ENCODE measurements around the gene C3orf18. TPM values are rescaled to one million over a fixed set of nuclear protein-coding genes. Genes with fewer than 3 reads are reported as not detected.

C3orf18 gene
- total and polyA plus RNA-seq, 12 donors = 6.6 to 44.3 (median 14.7) TPM

DNA sequence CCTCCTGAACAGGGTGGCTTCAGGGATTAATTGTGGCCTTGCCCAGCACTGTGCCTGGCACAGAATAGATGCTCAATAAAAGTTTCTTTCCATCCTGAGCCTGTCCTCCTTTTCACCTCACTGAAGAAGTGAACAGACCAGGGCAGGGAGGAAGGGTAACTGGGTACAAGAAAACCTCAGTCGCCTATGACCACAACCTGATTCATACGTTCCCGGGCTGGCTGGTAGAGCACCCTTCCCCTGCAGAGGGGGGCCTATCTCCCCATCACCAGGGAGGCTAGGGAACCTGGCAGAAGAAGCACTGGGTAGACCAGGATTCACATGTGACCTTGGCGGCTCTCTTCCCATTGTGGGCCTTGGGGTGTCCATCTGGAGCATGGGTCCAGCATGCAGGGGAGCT is 36.3 kb downstream of the C3orf18 start:
- intact Hi-C loops (cut with DNase I) = no loop called here
- Histone ChIP-seq H3K27ac (no peak overlapping the region), H3K4me1 (replicated peaks in 1 of 2) (no peaks in the 10 kb centered on the region), H3K9me3 (replicated peaks in 1 of 3) (no peaks in the 10 kb centered on the region), H3K36me3 (replicated peaks in 1 of 2) (no peaks in the 10 kb centered on the region), H3K4me3 (no peak overlapping the region), H3K27me3 (no peaks in the 10 kb centered on the region)
- no peak for DNase-seq
- 89 to 90% (median 90%) methylated on average over 3 to 4 of the region's 4 CpGs for WGBS, 4 donors
- TF ChIP-seq, protein P1, sequence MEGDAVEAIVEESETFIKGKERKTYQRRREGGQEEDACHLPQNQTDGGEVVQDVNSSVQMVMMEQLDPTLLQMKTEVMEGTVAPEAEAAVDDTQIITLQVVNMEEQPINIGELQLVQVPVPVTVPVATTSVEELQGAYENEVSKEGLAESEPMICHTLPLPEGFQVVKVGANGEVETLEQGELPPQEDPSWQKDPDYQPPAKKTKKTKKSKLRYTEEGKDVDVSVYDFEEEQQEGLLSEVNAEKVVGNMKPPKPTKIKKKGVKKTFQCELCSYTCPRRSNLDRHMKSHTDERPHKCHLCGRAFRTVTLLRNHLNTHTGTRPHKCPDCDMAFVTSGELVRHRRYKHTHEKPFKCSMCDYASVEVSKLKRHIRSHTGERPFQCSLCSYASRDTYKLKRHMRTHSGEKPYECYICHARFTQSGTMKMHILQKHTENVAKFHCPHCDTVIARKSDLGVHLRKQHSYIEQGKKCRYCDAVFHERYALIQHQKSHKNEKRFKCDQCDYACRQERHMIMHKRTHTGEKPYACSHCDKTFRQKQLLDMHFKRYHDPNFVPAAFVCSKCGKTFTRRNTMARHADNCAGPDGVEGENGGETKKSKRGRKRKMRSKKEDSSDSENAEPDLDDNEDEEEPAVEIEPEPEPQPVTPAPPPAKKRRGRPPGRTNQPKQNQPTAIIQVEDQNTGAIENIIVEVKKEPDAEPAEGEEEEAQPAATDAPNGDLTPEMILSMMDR (IDR thresholded peaks at IDR 0.05) = no peak
- TF ChIP-seq POLR2A (IDR thresholded peaks at IDR 0.05) = no peak

DNA sequence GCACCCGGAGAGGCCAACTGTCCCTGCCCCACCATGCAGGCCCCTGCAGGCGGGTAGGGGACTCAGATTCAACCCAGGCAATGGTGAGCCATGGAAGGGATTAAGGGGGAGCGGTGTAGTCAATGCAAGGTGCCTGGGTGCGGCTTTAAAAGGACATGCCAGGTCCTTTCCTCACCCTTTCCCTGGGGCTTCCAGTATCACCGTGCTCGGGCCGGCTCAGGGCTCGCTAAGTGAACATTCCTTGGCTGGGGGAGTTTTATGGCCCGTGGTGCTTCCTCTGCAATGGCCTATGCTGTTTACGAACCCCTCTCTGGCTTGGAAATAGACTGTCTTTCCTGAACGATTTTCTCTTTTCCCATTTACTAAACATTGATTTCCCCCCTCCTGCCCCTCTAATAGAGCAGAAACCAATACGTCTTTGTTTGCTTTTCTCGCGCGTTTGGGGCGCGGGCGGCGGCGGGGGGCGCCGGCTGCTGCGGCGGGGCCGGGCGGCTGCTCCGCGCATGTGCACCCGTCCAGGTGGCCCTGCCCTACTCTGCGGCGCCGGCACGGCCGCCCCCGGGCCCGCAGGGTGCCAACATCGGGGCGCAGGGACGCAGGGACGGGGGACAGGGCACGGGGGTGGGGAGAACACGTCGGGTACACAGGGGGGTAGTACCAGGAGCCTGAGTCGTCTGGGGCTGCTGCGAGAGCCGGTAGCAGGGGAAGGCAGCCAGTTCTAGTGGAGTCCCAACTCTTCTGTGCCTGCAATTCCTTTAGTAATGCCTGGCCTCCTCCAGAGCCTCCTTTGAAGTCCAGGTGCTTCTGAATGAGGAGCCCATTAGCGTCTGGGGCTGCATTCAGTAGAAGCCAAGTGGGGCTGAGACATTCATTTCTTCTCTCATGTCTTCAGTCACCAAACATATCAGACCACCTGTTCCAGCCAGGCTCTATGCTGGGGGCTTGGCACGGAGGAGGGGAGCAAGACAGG is 37.3 kb downstream of the C3orf18 start:
- intact Hi-C loops (cut with DNase I) = no loop called here
- H3K4me3 ChIP-seq = no peak overlapping the region
- TF ChIP-seq POLR2A (IDR thresholded peaks at IDR 0.05) = no peak
- TF ChIP-seq, protein P1 (IDR thresholded peaks at IDR 0.05) = no peak

DNA sequence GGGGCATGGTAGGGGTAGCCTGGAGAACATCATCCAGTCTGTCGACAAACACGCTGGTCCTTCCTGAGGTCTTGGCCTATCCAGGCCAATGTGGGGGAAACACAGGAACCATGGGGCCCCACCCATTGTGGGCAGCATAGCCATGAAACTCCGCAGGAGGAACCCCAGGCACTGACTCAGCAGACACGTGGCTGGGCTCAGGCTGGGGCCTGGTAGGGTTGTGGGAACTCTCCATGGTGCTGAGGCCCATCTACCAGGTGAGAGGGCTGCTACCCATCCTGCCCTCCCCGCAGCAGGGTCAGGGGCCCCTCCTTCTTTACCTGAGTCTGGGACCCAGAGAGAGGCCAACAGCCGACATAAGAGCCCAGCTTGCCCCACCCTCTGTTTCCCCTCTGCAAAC is 41.6 kb downstream of the C3orf18 start:
- Histone ChIP-seq H3K27ac (no peak overlapping the region), H3K4me1 (replicated peaks in 1 of 2) (no peaks in the 10 kb centered on the region), H3K9me3 (replicated peaks in 1 of 3) (no peaks in the 10 kb centered on the region), H3K4me3 (no peak overlapping the region), H3K36me3 (replicated peaks in 1 of 2) (no peaks in the 10 kb centered on the region), H3K27me3 (no peaks in the 10 kb centered on the region)
- peak in 6 of 7 donors; percentile 25 to 54 (median 48) for DNase-seq
- intact Hi-C loops (cut with DNase I) = no loop called here
- 30 to 45% (median 37%) methylated on average over 5 to 6 of the region's 6 CpGs for WGBS, 4 donors
- TF ChIP-seq, protein P1 (IDR thresholded peaks at IDR 0.05) = no peak
- TF ChIP-seq POLR2A (IDR thresholded peaks at IDR 0.05) = no peak

More for the DNA sequence above, 37.3 kb downstream of the C3orf18 start:
- Histone ChIP-seq H3K27me3 (no peaks in the 10 kb centered on the region), H3K36me3 (replicated peaks in 1 of 2) (no peaks in the 10 kb centered on the region), H3K27ac (no peak overlapping the region), H3K9me3 (replicated peaks in 1 of 3) (no peaks in the 10 kb centered on the region), H3K4me1 (replicated peaks in 1 of 2) (no peaks in the 10 kb centered on the region)
- WGBS, 4 donors = 26 to 41% (median 33%) methylated on average over 28 to 48 of the region's 48 CpGs
- DNase-seq = no peak

GRCh38 chr3:50525191-50525910 is 42.2 kb downstream of the C3orf18 start:
- no peaks in the 10 kb centered on the region for H3K4me1 ChIP-seq (replicated peaks in 1 of 2)
- 64 to 73% (median 71%) methylated on average over 4 to 9 of the region's 9 CpGs for WGBS, 4 donors
- no peaks in the 10 kb centered on the region for H3K27me3 ChIP-seq
- no peak for DNase-seq
- no peaks in the 10 kb centered on the region for H3K9me3 ChIP-seq (replicated peaks in 1 of 3)
- H3K27ac ChIP-seq = no peak overlapping the region
- TF ChIP-seq, protein P1 (IDR thresholded peaks at IDR 0.05) = no peak
- no peak for TF ChIP-seq POLR2A (IDR thresholded peaks at IDR 0.05)
- intact Hi-C loops (cut with DNase I) = no loop called here
- no peak overlapping the region for H3K4me3 ChIP-seq
- H3K36me3 ChIP-seq (replicated peaks in 1 of 2) = no peaks in the 10 kb centered on the region

Data from adrenal gland (tissue), 12 donors.